Muscle layer of duodenum (tissue), 2 donors: ENCODE measurements around the gene ST6GALNAC3.

Experiments
- H3K27ac ChIP-seq: one replicate; pipeline ENCODE4 v1.7.0; 2013; ENCODE audit warnings: mild to moderate bottlenecking, low read length
- H3K27me3 ChIP-seq: one replicate; pipeline ENCODE4 v1.7.0; 2013; ENCODE audit warnings: low read depth, mild to moderate bottlenecking, control low read depth, low read length
- H3K36me3 ChIP-seq, 2 donors: one replicate each; pipeline ENCODE4 v1.7.0; 2013; ENCODE audit warnings: low read length in 2 of 2, control low read depth in 1 of 2, mild to moderate bottlenecking in 1 of 2; ENCODE audit not compliant: insufficient read depth in 2 of 2, control insufficient read depth in 1 of 2
- H3K4me1 ChIP-seq, 2 donors: one replicate each; pipeline ENCODE4 v1.7.0; 2013; ENCODE audit warnings: low read length in 2 of 2, mild to moderate bottlenecking in 2 of 2, control low read depth in 1 of 2, moderate library complexity in 1 of 2; ENCODE audit not compliant: insufficient read depth in 2 of 2, control insufficient read depth in 1 of 2
- H3K4me3 ChIP-seq, 2 donors: one replicate each; pipeline ENCODE4 v1.7.0; 2013; ENCODE audit warnings: low read length in 2 of 2, low read depth in 1 of 2, mild to moderate bottlenecking in 1 of 2
- H3K9me3 ChIP-seq, 2 donors: one replicate each; pipeline ENCODE4 v1.7.0; 2013; ENCODE audit warnings: low read length in 2 of 2, control low read depth in 1 of 2, mild to moderate bottlenecking in 1 of 2; ENCODE audit not compliant: control insufficient read depth in 1 of 2
- donor health status: healthy.

Gene ST6GALNAC3

GRCh38 chr1:76170513-76170912 lies 96.0 kb downstream of the ST6GALNAC3 start:
- Histone ChIP-seq H3K4me1 (no peaks in the 10 kb centered on the region), H3K36me3 (no peaks in the 10 kb centered on the region), H3K9me3 (peaks cover 0 to 6% of the 10 kb centered on the region in 2 donors), H3K27ac (no peak overlapping the region), H3K27me3 (no peaks in the 10 kb centered on the region), H3K4me3 (no peak overlapping the region)

GRCh38 chr1:76176000-76176399 lies 101.5 kb downstream of the ST6GALNAC3 start:
- Histone ChIP-seq H3K4me1 (no peaks in the 10 kb centered on the region), H3K4me3 (no peak overlapping the region), H3K27me3 (no peaks in the 10 kb centered on the region), H3K9me3 (no peaks in the 10 kb centered on the region), H3K27ac (no peak overlapping the region), H3K36me3 (no peaks in the 10 kb centered on the region)

- Histone ChIP-seq H3K9me3 (no peaks in the 10 kb centered on the region), H3K4me1 (no peaks in the 10 kb centered on the region), H3K4me3 (no peak overlapping the region), H3K27me3 (no peaks in the 10 kb centered on the region), H3K36me3 (no peaks in the 10 kb centered on the region), H3K27ac (no peak overlapping the region)
Measured at GRCh38 chr1:76177615-76178014, 103.1 kb downstream of the ST6GALNAC3 start.

- Histone ChIP-seq H3K27me3 (no peaks in the 10 kb centered on the region), H3K4me1 (no peaks in the 10 kb centered on the region), H3K27ac (no peak overlapping the region), H3K36me3 (no peaks in the 10 kb centered on the region), H3K9me3 (no peaks in the 10 kb centered on the region), H3K4me3 (no peak overlapping the region)
Measured at GRCh38 chr1:76179219-76179698, 104.7 kb downstream of the ST6GALNAC3 start.

- Histone ChIP-seq H3K4me1 (no peaks in the 10 kb centered on the region), H3K4me3 (no peak overlapping the region), H3K9me3 (no peaks in the 10 kb centered on the region), H3K36me3 (no peaks in the 10 kb centered on the region), H3K27ac (no peak overlapping the region), H3K27me3 (no peaks in the 10 kb centered on the region)
Measured at GRCh38 chr1:76185207-76185606, 110.7 kb downstream of the ST6GALNAC3 start.

GRCh38 chr1:76186554-76187170 lies 112.1 kb downstream of the ST6GALNAC3 start:
- no peaks in the 10 kb centered on the region for H3K4me1 ChIP-seq
- no peak overlapping the region for H3K4me3 ChIP-seq
- H3K36me3 ChIP-seq: no peaks in the 10 kb centered on the region
- H3K27me3 ChIP-seq: no peaks in the 10 kb centered on the region
- H3K27ac ChIP-seq: no peak overlapping the region
- H3K9me3 ChIP-seq: no peaks in the 10 kb centered on the region

- no peaks in the 10 kb centered on the region for H3K27me3 ChIP-seq
- no peak overlapping the region for H3K27ac ChIP-seq
- H3K9me3 ChIP-seq: no peaks in the 10 kb centered on the region
- H3K4me1 ChIP-seq: no peaks in the 10 kb centered on the region
- no peaks in the 10 kb centered on the region for H3K36me3 ChIP-seq
- no peak overlapping the region for H3K4me3 ChIP-seq
Measured at GRCh38 chr1:76187436-76187835, 112.9 kb downstream of the ST6GALNAC3 start.

- H3K4me1 ChIP-seq: no peaks in the 10 kb centered on the region
- H3K27me3 ChIP-seq: no peaks in the 10 kb centered on the region
- H3K9me3 ChIP-seq: no peaks in the 10 kb centered on the region
- no peaks in the 10 kb centered on the region for H3K36me3 ChIP-seq
- H3K27ac ChIP-seq: no peak overlapping the region
- no peak overlapping the region for H3K4me3 ChIP-seq
Measured at GRCh38 chr1:76189310-76189709, 114.8 kb downstream of the ST6GALNAC3 start.

GRCh38 chr1:76190749-76191424 lies 116.3 kb downstream of the ST6GALNAC3 start:
- Histone ChIP-seq H3K36me3 (no peaks in the 10 kb centered on the region), H3K4me3 (no peak overlapping the region), H3K27ac (no peak overlapping the region), H3K4me1 (no peaks in the 10 kb centered on the region), H3K27me3 (no peaks in the 10 kb centered on the region), H3K9me3 (no peaks in the 10 kb centered on the region)

- Histone ChIP-seq H3K36me3 (no peaks in the 10 kb centered on the region), H3K27ac (no peak overlapping the region), H3K4me1 (no peaks in the 10 kb centered on the region), H3K9me3 (no peaks in the 10 kb centered on the region), H3K27me3 (no peaks in the 10 kb centered on the region), H3K4me3 (no peak overlapping the region)
Measured at GRCh38 chr1:76191561-76191960, 117.0 kb downstream of the ST6GALNAC3 start.

GRCh38 chr1:76198452-76198851 lies 123.9 kb downstream of the ST6GALNAC3 start:
- H3K27ac ChIP-seq: no peak overlapping the region
- H3K27me3 ChIP-seq: no peaks in the 10 kb centered on the region
- H3K9me3 ChIP-seq: no peaks in the 10 kb centered on the region
- no peak overlapping the region for H3K4me3 ChIP-seq
- no peaks in the 10 kb centered on the region for H3K36me3 ChIP-seq
- H3K4me1 ChIP-seq: no peaks in the 10 kb centered on the region

GRCh38 chr1:76202670-76203069 lies 128.1 kb downstream of the ST6GALNAC3 start:
- Histone ChIP-seq H3K27me3 (no peaks in the 10 kb centered on the region), H3K27ac (no peak overlapping the region), H3K9me3 (no peaks in the 10 kb centered on the region), H3K36me3 (no peaks in the 10 kb centered on the region), H3K4me1 (no peaks in the 10 kb centered on the region), H3K4me3 (no peak overlapping the region)
